ENCODE data around the gene PF4V1.

PF4V1 gene

DNA sequence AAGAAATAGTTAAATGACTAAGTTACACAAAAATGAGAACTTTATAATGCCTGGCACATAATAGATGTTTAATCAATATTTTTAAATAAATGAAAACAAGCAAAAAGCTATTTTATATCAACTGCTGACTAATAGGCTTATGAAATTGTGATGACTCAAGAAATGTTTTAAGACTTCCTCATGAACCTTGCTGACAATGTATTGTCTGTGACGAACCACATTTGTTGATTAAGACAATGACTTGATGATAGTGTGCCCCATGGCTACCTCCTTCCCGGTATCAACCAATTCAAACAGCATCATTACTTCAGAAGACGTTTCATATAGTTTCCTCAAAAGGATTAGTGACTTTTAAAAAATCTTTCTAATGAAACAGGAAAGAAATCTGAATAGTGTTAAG lies 8.8 kb upstream of the PF4V1 start:
- H3K4me3 ChIP-seq (ENCODE audit: low read depth, low read length) = no peak overlapping the region
- TF ChIP-seq, protein P1, sequence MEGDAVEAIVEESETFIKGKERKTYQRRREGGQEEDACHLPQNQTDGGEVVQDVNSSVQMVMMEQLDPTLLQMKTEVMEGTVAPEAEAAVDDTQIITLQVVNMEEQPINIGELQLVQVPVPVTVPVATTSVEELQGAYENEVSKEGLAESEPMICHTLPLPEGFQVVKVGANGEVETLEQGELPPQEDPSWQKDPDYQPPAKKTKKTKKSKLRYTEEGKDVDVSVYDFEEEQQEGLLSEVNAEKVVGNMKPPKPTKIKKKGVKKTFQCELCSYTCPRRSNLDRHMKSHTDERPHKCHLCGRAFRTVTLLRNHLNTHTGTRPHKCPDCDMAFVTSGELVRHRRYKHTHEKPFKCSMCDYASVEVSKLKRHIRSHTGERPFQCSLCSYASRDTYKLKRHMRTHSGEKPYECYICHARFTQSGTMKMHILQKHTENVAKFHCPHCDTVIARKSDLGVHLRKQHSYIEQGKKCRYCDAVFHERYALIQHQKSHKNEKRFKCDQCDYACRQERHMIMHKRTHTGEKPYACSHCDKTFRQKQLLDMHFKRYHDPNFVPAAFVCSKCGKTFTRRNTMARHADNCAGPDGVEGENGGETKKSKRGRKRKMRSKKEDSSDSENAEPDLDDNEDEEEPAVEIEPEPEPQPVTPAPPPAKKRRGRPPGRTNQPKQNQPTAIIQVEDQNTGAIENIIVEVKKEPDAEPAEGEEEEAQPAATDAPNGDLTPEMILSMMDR (IDR thresholded peaks at IDR 0.05; ENCODE audit: control insufficient read depth, extremely low read depth, insufficient read depth) = no peak
- DNase-seq (ENCODE audit: low read depth) = no peak

DNA sequence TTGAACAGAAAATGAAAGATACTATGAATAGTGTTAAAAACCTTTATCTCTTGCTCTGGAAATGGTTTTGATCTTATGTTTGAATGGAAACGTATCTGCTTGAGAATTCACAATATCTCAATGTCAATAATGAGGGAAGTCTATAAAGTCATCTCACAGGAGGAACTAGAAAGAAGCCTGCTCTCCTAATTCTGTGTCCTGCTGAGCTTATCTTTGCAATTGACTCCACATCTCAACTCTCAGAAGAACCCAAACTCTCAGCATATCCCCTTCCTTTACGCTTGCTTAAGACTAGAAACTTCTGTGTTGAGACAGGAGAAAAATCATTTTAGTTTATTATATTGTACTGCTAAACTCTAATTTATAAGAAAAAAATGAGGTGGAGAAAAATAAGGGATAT lies 8.3 kb upstream of the PF4V1 start:
- H3K4me3 ChIP-seq (ENCODE audit: low read depth, low read length) = no peak overlapping the region
- DNase-seq (ENCODE audit: low read depth) = no peak
- TF ChIP-seq, protein P1 (IDR thresholded peaks at IDR 0.05; ENCODE audit: control insufficient read depth, extremely low read depth, insufficient read depth) = no peak

- H3K4me3 ChIP-seq (ENCODE audit: low read depth, low read length) = no peak overlapping the region
- TF ChIP-seq, protein P1 (IDR thresholded peaks at IDR 0.05; ENCODE audit: control insufficient read depth, extremely low read depth, insufficient read depth) = no peak
- no peak for DNase-seq (ENCODE audit: low read depth)
Measured at GRCh38 chr4:73847526-73848182, 5.4 kb upstream of the PF4V1 start.

GRCh38 chr4:73848183-73848777 lies 4.8 kb upstream of the PF4V1 start:
- TF ChIP-seq, protein P1 (IDR thresholded peaks at IDR 0.05; ENCODE audit: control insufficient read depth, extremely low read depth, insufficient read depth) = no peak
- DNase-seq (ENCODE audit: low read depth) = no peak
- H3K4me3 ChIP-seq (ENCODE audit: low read depth, low read length) = no peak overlapping the region

DNA sequence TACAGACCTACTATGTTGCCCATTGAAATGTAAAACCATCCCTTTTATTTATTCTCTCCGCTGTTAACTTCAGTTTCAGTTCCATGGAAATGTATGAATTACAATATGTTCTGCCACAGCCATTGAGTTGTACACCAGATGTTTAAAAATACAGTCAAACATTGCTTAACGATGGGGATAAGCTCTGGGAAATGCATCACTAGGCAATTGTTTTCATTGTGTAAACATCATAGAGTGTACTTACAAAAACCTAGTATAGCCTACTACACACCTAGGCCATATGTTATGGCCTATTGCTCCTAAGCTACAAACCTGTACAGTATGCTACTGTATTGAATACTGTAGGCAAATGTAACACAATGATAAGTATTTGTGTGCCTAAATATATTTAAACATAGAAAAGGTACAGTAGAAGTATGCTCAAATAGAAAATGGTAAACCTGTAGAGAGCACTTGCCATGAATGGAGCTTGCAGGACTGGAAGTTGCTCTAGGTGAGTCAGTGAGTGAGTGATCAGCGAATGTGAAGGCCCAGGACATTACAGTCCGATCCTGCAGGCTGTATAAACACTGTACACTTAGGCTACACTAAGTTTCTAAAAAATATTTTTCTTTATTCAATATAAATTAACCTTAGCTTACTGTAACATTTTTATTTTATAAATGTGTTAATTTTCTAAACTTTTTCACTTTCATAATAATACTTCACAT lies 2.7 kb upstream of the PF4V1 start:
- H3K4me3 ChIP-seq (ENCODE audit: low read depth, low read length) = no peak overlapping the region
- no peak for DNase-seq (ENCODE audit: low read depth)
- TF ChIP-seq, protein P1 (IDR thresholded peaks at IDR 0.05; ENCODE audit: control insufficient read depth, extremely low read depth, insufficient read depth) = no peak

DNA sequence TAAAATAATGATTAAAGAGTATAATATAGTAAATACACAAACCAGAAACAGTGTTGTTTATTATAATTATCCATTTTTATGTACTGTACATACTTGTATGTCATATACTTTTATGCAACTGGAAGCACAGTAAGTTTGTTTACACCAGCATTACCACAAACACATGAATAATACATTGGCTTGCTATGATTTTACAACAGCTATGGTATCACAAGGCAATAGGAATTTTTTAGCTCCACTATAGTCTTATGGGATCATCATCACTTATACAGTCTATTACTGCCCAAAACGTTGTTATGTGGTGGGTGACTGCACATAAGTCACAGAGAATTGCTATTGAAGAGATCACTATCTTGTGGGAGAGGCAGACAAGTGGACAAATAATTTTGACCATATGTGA lies 1.8 kb upstream of the PF4V1 start:
- DNase-seq (ENCODE audit: low read depth) = no peak
- TF ChIP-seq, protein P1 (IDR thresholded peaks at IDR 0.05; ENCODE audit: control insufficient read depth, extremely low read depth, insufficient read depth) = no peak
- H3K4me3 ChIP-seq (ENCODE audit: low read depth, low read length) = no peak overlapping the region
